Stimulated activated CD8-positive, alpha-beta memory T cell treated with anti-CD3 and anti-CD28 coated beads, Interleukin-4, amount 100 ng/mL, for 4 hours (primary cell): Measurements from ENCODE around the gene IFFO2.

ENCODE experiments used
- DNase-seq, 2 donors: peaks; one replicate each; pipeline ENCODE4 v3.0.0-alpha.2; 2020; ENCODE audit warnings: low read depth in 2 of 2, low spot score in 1 of 2

IFFO2 gene

GRCh38 chr1:18972991-18973390 is 16.5 kb upstream of the IFFO2 start:
- DNase-seq, result no peak

DNA sequence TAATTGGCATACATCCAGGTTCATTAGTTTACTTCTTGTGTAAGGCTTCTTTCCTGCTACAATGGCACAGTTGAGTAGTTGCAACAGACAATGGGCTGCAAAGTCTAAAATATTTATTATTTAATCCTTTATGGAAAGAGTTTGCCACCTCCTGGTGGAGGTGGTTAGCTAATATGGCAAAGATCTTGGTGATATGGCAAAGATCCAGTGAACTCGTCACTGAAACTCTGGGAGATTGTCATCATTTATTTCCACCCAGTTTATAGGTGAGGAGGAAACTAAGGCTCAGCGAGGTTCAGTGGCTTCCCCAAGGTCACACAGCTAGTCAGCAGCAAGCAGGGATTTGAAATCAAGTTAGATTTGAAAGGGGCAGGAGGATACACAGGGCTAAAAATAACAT is 16.1 kb upstream of the IFFO2 start:
- no peak for DNase-seq

DNA sequence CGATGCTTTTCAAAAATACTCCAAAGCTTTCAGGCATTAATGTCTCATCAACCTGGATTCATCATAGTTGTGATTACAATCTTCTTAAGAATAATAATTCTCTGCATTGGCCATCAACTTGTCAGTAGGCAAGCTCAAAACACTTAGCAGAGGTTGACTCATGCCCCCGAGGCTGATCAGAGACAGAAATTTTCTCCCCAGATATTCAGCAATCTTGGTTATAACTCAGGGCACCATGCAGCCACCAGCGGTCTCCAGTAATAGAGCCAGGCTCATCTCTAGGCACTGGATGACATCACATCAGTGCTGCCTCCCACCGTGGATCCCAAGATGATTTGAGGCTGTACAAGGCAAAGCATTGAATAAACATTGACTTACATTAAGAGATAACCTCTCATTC is 14.3 kb upstream of the IFFO2 start:
- no peak for DNase-seq

DNA sequence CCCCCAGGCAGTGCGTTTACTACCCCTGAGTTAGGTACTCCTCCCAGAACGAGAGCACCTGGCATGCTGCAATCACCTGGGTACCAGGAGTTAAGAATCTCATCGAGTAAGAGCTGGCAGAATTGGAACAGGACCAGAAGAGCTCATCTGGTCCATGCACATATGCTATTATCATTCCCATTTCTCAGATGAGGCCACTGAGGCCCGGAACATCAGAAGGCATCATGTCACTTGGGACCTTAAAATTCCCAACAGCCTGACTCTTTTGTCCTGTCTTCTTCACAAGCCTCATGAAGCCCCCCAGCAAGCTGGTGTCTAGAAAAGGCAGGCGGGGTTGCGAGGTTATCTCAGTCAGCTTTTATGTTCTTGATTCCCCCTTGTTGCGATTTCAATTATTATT is 13.9 kb upstream of the IFFO2 start:
- no peak for DNase-seq

GRCh38 chr1:18967066-18967690 is 10.7 kb upstream of the IFFO2 start:
- DNase-seq, result no peak

DNA sequence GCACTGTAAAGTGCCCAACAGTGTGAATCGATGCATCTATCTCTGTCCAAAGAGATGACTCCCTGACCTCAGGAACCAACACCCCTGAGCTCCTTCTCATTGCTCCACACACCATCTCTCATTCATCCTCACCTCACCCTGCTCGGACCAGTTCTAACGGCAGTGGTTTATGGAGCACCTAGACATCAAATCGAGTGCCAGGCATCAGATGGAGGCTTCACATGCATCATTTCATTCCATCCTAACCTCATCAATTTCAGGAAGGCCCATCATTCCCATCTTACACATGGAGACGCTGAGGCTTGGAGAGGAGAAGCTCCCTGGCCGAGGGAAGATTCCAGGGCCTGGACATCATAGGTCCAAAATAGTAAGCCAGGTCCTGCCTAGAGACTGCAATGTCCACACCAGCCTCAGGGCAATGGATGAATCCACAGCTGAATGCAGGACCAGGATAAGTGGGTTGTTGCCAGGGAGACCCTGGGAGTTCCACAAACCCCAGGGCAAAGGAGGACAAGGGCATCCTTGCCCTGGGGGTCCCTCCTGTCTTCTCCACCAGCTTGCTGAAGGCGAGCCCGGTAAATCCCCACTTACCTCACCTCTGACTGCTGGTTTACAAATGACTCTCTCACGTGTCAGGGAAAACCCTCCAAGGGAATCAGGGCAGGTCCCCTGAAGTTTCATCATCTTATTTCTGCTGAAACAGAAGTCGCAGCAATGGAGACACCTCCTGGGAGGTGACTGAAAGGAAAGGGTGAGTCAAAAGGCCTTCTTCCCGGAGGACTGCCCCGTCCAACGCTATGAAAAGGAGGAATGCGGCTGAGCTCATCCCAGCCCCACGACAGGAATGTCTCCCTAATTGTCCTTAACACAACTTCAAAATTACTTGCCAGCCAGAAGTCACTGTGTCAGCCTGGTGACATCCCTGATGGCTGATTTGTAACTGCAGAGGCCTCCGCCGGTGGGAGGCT is 9.0 kb upstream of the IFFO2 start:
- no peak for DNase-seq

DNA sequence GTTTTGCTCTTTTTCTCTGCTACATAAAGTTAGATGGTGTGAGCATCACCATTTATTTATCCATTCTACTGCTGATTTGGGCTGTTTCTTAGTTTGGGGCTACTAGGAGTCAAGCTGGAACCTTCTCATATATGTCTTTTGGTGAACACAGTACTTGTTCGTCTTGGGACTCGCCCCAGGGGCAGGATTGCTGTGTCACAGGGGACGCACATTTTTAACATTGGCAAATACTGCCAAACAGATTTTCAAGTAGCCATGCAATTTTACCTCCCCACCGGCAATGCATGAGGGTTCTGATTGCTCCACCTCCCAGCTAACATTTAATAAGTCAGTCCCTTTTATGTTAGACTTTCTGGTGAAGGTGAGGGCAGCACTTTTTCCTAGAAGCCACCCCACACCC is 7.5 kb upstream of the IFFO2 start:
- no peak for DNase-seq

DNA sequence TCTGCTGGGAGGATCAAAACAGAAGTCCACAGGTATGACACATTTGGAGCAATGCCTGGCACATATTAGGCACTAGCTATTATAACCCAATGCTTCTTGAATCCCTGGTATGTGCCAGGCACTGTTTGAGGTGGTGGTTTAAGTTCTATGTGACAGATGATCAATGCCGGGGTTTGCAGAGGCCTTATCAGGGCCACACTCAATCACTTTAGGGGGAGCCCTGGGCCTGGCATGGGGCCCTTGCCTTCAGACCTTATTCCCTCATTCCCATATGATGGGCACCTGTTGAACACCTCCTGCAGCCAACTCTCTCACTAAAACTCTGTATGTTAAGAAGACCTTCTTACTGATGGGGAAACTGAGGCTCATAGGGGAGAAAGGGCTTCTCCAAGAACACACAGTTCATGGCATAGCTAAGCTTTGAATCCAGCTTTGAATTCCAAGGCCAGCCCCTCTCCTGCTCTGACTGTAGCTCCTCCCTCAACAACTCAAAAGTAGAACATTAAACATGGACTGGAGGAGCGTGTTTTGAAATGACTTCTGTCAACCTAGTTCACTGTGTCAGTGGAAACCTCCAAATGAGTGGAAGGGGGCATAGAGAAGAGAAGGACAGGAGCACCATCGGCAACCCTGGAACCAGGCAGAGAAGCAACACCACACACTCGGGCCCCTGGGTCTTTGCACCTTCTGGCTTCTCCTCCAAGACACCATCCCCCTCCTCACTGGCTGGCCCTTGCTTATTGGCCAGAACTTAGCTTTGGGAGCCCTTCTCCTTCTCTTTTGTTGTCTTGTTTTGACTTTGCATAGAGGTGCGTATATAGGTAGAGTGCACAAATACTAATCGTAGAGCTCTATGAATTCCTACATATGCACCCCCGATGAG is 6.6 kb upstream of the IFFO2 start:
- no peak for DNase-seq

GRCh38 chr1:18962121-18962721 is 5.7 kb upstream of the IFFO2 start:
- DNase-seq, result no peak

DNA sequence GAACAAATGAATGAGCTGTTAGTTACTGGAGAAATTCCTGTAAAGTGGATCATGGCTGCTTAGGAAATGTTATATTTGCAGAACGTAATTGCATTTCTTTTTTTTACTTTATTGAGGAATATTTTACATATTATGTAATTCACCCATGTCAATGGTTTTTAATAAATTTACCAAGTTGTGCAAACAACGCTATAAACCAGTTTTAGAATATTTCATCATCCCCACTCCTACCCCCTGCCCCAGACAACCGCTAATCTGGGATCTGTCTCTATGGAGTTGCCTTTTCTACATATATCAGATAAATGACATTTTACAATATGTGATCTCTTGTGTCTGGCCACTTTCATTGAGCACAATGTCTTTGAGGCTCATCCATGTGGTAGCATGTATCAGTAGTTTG is 4.3 kb upstream of the IFFO2 start:
- DNase-seq, result no peak

- no peak for DNase-seq
Measured at GRCh38 chr1:18960409-18960808, 3.9 kb upstream of the IFFO2 start.

DNA sequence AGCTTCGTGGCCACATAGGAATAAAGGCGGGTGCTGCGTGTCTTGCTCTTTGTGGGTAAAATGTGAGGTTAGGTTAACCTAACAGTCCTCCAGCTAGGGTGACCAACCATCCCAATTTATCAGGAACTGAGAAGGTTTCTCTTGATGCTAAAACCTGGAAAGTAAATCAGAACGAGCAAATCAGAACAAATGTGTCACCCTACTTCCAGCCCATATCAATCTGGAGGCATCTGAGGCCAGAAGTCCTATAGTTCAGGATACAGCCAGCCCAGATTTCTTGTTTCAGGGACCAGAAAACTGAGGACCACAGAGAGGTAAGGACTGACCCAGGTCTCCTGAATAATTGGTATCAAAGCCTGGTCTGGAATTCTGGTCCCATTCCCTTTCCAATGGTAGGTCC is 3.1 kb upstream of the IFFO2 start:
- no peak for DNase-seq

GRCh38 chr1:18957532-18958300 is 1.2 kb upstream of the IFFO2 start:
- DNase-seq, result no peak

- no peak for DNase-seq
Measured at GRCh38 chr1:18957136-18957521, 653 bp upstream of the IFFO2 start.

DNA sequence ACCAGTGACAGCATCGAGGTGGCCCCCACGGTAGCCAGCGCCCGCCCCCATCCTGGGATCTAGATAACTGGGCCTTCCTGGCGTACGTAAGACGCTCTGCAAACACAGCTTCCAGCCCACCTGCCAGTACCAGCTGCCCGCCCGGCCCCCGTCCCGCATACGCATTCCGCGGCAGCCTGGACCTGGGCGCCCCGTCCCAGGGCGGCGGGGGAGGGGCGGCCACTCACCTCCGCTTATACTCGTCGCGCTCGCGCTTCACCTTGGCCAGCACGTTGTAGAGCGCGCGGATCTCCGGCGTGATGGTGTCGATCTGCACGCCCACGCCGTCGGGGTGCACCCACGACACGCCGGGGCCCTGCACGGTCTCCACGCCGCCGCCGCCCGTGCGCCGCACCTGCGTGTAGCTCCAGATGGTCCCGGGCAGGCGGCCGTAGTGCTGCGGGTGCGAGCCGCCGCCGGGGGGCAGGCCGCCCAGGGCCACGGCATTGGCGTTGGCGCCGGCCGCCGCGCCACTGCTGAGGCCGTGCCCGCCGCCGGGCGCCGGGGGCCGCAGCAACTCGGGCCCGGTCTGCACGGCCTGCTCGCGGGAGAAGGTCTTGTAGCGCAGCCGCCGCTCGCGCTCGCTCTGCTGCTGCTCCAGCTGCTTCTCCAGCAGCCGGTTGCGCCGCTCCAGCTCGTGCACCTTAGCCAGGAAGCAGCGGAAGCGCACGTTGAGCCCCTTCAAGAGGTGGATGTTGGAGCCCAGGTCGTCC is 859 bp downstream of the IFFO2 start:
- DNase-seq, result peak in 1 of 2 donors; percentile 43

- no peak for DNase-seq
Measured at GRCh38 chr1:18955131-18955440, 1.4 kb downstream of the IFFO2 start.

DNA sequence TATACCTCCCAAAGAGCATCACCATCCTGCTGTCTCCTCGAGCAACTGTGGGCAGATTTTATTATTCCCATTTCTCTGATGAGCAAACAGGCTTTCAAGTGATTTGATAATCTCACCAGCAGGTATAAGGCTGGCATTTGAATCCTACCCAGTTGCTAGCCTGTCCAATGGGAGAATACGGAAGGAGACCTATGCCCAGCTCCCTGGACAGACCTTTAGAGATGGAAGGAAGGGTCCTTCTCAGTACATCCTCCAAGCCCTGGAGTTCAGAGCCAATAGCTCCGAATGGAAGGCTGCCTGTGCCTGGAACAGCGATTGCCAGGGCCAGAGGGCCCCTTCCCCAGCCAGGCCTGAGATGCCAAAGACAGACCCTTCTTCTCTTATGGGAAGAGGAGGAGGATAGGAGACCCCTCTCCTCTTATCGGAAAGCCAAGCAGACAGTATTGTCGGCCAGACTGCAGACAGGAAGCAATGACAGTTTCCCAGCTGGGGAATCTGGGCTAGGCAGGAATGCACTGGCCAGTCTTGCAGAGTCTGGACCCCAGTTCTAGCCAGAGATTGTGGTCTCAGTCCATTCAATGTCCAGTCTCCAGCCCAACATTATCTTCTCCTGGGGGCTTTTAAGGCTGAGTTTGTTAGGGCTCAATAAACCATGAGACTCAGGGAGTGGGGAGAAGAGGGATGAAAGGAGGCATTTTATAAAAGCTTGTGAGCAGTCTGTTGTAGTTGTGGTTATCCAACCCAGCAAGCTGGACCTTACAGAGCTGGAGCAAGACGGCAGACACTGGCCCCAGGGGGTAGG is 2.0 kb downstream of the IFFO2 start:
- DNase-seq, result no peak

GRCh38 chr1:18953731-18954231 is 2.7 kb downstream of the IFFO2 start:
- DNase-seq, result no peak

DNA sequence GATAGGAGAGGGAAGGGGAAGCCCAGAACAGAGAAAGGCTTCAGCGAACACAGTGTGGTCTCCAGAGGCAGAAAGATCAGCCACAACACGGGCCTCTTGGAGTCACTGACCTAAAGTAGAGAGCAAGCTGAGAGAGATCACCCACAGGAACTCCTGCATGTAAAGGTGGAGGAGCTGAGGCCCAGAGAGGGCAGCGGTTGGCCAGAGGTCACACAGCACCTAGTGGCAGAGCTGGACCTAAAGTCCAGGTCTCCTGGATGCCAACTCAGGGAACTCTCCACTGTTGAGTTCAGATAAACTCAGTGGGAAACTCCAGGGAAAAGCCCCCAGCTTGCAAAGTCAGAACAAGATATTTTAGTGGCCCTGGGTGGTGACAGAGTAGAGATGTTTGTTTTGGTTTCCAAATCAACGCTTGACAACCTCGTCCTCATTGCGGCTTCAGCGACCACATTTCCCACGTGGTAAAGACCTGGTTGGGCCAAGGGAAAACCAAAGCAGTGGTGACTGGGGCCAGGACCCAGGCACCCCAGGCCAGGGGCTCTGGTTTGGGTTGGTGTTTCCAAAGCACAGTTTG is 4.6 kb downstream of the IFFO2 start:
- peak; percentile 55 to 61 for DNase-seq
